Measurements from ENCODE around the gene TMEM205. TPM values are rescaled to one million over a fixed set of nuclear protein-coding genes. Genes with fewer than 3 reads are reported as not detected.

Gene TMEM205
- total and polyA plus RNA-seq, 2 of the 8 experiments (the other 6 are each of a cell fraction or from before 2014, with no cell fraction given), result 73.5 to 423 TPM

GRCh38 chr19:11339254-11340098 lies 6.6 kb downstream of the TMEM205 start, which contains the start of gene RAB3D (continued):
- no peak for TF ChIP-seq KDM5A (IDR thresholded peaks at IDR 0.05; ENCODE audit: low read length)
